K562 (cell line): ENCODE measurements around the gene TCF12. TPM values are rescaled to one million over a fixed set of nuclear protein-coding genes. Genes with fewer than 3 reads are reported as not detected.
A peak's percentile ranks its signal among the peaks of the same experiment; 100 is the strongest.

Experiments used
- SP1 ChIP-seq: sonication (generic); formaldehyde crosslinking; IDR thresholded peaks from 2 replicates; pipeline ENCODE4 v1.8.1; 2022; ENCODE audit warnings: mild to moderate bottlenecking, missing genetic modification reagents
- TCF7L2 ChIP-seq: fragments of 150-350 bp; IDR thresholded peaks from 2 replicates; pipeline ENCODE4 v1.6.1; 2016; ENCODE audit warnings: low read depth, mild to moderate bottlenecking, low read length, moderate library complexity
- ZNF274 ChIP-seq: IDR thresholded peaks from 2 replicates; pipeline ENCODE4 v1.6.1; 2011; ENCODE audit warnings: low read depth, mild to moderate bottlenecking, low read length, moderate library complexity, borderline replicate concordance
- polyA plus RNA-seq, 8 experiments: library from polyadenylated mRNA; depleted of rRNA in 4 of 8; stranded (reverse) in 5 of 8; unstranded in 3 of 8; fragments of >200 nt; fragmentation: Nextera tagmentation in 2 of 8; fragmentation: Illumina TruSeq in 1 of 8; extraction: Ambion mirVana in 2 of 8; extraction: Trizol in 1 of 8; gene quantifications; 2 replicates each; pipeline versions ENCODE4 v1.2.1 to v1.2.3, GENCODE V29; 2011 to 2014; ENCODE audit warnings: inconsistent platforms in 1 of 8, missing spikeins in 1 of 8
- total RNA-seq, 7 experiments: library from RNA; depleted of rRNA in 6 of 7; stranded (reverse); fragments of >200 nt in 6 of 7; fragmentation: Illumina TruSeq in 2 of 7; extraction: Trizol in 2 of 7; gene quantifications; 2 replicates each; pipeline versions ENCODE4 v1.2.1 to v1.2.3, GENCODE V29; 2011 to 2021; ENCODE audit warnings: low replicate concordance in 1 of 7
- TF ChIP-seq, protein P1 (sequence below), 2 experiments: fragments of 450-650 bp in 1 of 2; sonication (generic) in 1 of 2; formaldehyde crosslinking in 1 of 2; IDR thresholded peaks; 2 replicates each; pipeline versions ENCODE4 v1.7.1 to v1.9.0; 2016 to 2022; ENCODE audit warnings: inconsistent platforms in 1 of 2, mild to moderate bottlenecking in 1 of 2, missing genetic modification reagents in 1 of 2
- TF ChIP-seq, protein P2 (sequence below), 2 experiments: fragments of 450-650 bp; formaldehyde crosslinking in 1 of 2; IDR thresholded peaks; 2 replicates each; pipeline versions ENCODE4 v1.4.0 to v1.6.1; 2014 to 2020; ENCODE audit warnings: mild to moderate bottlenecking in 2 of 2, borderline replicate concordance in 1 of 2, low read depth in 1 of 2
- TF ChIP-seq, protein P3 (sequence below): fragments of 450-650 bp; IDR thresholded peaks from 2 replicates; pipeline ENCODE4 v1.6.1; 2016
- TF ChIP-seq, protein P4 (sequence below): sonication (generic); formaldehyde crosslinking; IDR thresholded peaks from 2 replicates; pipeline ENCODE4 v1.8.0; 2022; ENCODE audit warnings: missing genetic modification reagents, mild to moderate bottlenecking, borderline replicate concordance

The TCF12 gene
- total and polyA plus RNA-seq, 9 of the 15 experiments (the other 6 are each of a cell fraction or from before 2014, with no cell fraction given): 10.5 to 132 (median 52.9) TPM

DNA sequence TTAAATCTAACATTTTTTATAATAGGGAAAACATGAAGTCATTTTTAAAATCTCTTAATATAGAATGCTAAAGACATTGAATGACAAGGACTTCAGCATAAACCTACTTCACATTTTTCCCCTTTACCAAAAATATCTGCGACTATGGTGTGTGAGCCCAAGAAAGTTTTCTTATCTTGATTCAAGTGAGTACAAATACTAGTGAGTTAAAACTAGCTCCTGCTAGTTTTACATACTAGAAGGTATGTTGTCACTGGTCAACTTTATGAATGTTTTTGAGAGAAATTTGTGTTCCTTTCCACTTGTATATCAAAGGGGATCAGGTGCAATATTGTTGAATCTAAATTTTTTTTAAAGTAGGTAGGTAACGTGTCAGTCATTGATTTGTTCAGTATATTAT lies 305.4 kb downstream of the TCF12 start (continued):
- TF ChIP-seq, protein P1, sequence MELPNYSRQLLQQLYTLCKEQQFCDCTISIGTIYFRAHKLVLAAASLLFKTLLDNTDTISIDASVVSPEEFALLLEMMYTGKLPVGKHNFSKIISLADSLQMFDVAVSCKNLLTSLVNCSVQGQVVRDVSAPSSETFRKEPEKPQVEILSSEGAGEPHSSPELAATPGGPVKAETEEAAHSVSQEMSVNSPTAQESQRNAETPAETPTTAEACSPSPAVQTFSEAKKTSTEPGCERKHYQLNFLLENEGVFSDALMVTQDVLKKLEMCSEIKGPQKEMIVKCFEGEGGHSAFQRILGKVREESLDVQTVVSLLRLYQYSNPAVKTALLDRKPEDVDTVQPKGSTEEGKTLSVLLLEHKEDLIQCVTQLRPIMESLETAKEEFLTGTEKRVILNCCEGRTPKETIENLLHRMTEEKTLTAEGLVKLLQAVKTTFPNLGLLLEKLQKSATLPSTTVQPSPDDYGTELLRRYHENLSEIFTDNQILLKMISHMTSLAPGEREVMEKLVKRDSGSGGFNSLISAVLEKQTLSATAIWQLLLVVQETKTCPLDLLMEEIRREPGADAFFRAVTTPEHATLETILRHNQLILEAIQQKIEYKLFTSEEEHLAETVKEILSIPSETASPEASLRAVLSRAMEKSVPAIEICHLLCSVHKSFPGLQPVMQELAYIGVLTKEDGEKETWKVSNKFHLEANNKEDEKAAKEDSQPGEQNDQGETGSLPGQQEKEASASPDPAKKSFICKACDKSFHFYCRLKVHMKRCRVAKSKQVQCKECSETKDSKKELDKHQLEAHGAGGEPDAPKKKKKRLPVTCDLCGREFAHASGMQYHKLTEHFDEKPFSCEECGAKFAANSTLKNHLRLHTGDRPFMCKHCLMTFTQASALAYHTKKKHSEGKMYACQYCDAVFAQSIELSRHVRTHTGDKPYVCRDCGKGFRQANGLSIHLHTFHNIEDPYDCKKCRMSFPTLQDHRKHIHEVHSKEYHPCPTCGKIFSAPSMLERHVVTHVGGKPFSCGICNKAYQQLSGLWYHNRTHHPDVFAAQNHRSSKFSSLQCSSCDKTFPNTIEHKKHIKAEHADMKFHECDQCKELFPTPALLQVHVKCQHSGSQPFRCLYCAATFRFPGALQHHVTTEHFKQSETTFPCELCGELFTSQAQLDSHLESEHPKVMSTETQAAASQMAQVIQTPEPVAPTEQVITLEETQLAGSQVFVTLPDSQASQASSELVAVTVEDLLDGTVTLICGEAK (IDR thresholded peaks at IDR 0.05): peak; percentile 77
- TF ChIP-seq, protein P1 (CRISPR knock-in tag; IDR thresholded peaks at IDR 0.05): peak; percentile 47; the same call in 1 of the 2 replicates
- no peak for TF ChIP-seq TCF7L2
- TF ChIP-seq, protein P2, sequence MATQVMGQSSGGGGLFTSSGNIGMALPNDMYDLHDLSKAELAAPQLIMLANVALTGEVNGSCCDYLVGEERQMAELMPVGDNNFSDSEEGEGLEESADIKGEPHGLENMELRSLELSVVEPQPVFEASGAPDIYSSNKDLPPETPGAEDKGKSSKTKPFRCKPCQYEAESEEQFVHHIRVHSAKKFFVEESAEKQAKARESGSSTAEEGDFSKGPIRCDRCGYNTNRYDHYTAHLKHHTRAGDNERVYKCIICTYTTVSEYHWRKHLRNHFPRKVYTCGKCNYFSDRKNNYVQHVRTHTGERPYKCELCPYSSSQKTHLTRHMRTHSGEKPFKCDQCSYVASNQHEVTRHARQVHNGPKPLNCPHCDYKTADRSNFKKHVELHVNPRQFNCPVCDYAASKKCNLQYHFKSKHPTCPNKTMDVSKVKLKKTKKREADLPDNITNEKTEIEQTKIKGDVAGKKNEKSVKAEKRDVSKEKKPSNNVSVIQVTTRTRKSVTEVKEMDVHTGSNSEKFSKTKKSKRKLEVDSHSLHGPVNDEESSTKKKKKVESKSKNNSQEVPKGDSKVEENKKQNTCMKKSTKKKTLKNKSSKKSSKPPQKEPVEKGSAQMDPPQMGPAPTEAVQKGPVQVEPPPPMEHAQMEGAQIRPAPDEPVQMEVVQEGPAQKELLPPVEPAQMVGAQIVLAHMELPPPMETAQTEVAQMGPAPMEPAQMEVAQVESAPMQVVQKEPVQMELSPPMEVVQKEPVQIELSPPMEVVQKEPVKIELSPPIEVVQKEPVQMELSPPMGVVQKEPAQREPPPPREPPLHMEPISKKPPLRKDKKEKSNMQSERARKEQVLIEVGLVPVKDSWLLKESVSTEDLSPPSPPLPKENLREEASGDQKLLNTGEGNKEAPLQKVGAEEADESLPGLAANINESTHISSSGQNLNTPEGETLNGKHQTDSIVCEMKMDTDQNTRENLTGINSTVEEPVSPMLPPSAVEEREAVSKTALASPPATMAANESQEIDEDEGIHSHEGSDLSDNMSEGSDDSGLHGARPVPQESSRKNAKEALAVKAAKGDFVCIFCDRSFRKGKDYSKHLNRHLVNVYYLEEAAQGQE (IDR thresholded peaks at IDR 0.05; ENCODE audit: borderline replicate concordance): peak; percentile 33; the same call in 1 of the 2 replicates
- TF ChIP-seq, protein P2 (CRISPR knock-in tag; IDR thresholded peaks at IDR 0.05; ENCODE audit: low read depth): no peak
- TF ChIP-seq, protein P3, sequence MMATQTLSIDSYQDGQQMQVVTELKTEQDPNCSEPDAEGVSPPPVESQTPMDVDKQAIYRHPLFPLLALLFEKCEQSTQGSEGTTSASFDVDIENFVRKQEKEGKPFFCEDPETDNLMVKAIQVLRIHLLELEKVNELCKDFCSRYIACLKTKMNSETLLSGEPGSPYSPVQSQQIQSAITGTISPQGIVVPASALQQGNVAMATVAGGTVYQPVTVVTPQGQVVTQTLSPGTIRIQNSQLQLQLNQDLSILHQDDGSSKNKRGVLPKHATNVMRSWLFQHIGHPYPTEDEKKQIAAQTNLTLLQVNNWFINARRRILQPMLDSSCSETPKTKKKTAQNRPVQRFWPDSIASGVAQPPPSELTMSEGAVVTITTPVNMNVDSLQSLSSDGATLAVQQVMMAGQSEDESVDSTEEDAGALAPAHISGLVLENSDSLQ: 0 out of 2 replicates have a peak, but pooled peaks have one; percentile 14
- TF ChIP-seq ZNF274: no peak
- no peak for TF ChIP-seq SP1 (CRISPR knock-in tag)
- TF ChIP-seq, protein P4, sequence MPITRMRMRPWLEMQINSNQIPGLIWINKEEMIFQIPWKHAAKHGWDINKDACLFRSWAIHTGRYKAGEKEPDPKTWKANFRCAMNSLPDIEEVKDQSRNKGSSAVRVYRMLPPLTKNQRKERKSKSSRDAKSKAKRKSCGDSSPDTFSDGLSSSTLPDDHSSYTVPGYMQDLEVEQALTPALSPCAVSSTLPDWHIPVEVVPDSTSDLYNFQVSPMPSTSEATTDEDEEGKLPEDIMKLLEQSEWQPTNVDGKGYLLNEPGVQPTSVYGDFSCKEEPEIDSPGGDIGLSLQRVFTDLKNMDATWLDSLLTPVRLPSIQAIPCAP (CRISPR knock-in tag): no peak
